ENCODE results near the gene RABGAP1L.

DNA sequence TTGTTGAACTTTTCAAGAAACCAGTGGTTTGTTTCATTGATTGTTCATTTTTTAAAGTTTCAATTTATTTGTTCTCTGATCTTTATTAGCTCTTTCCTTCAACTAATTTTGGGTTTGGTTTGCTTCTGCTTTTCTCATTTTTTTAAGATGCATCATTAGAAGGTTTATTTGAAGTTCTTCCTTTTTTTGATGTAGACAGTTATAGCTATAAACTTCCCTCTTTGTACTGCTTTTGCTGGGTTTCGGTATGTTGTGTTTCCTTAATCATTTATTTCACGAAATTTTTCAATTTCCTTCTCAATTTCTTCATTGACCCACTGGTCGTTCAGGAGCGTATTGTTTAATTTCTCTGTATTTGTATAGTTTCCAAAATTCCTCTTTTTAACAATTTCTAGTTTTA is 155.1 kb downstream of the RABGAP1L start:
- TF ChIP-seq, protein P1, sequence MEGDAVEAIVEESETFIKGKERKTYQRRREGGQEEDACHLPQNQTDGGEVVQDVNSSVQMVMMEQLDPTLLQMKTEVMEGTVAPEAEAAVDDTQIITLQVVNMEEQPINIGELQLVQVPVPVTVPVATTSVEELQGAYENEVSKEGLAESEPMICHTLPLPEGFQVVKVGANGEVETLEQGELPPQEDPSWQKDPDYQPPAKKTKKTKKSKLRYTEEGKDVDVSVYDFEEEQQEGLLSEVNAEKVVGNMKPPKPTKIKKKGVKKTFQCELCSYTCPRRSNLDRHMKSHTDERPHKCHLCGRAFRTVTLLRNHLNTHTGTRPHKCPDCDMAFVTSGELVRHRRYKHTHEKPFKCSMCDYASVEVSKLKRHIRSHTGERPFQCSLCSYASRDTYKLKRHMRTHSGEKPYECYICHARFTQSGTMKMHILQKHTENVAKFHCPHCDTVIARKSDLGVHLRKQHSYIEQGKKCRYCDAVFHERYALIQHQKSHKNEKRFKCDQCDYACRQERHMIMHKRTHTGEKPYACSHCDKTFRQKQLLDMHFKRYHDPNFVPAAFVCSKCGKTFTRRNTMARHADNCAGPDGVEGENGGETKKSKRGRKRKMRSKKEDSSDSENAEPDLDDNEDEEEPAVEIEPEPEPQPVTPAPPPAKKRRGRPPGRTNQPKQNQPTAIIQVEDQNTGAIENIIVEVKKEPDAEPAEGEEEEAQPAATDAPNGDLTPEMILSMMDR (conservative IDR thresholded peaks at IDR 0.05; ENCODE audit: low read length), result no peak
- TF ChIP-seq EZH2phosphoT487 (IDR thresholded peaks at IDR 0.05; ENCODE audit: borderline replicate concordance), result no peak
